Mammary epithelial cell (primary cell): Measurements from ENCODE around the gene ZBP1.

Experiments used
- CTCF ChIP-seq, 2 donors: IDR thresholded peaks in 1 of 2; conservative IDR thresholded peaks in 1 of 2; 2 replicates each; pipeline ENCODE4 v1.5.1; 2011 to 2012; ENCODE audit warnings: inconsistent platforms in 2 of 2, low read length in 2 of 2, mild to moderate bottlenecking in 2 of 2, control low read depth in 1 of 2, low read depth in 1 of 2; ENCODE audit not compliant: insufficient read depth in 1 of 2; ENCODE audit errors: extremely low read depth in 1 of 2
- EZH2 ChIP-seq: IDR thresholded peaks from 2 replicates; pipeline ENCODE4 v1.6.1; 2012; ENCODE audit warnings: low read length, inconsistent platforms, borderline replicate concordance

- TF ChIP-seq CTCF (conservative IDR thresholded peaks at IDR 0.05 in 1 of 2, IDR thresholded peaks at IDR 0.05 in 1 of 2; ENCODE audit: extremely low read depth in 1 of 2, insufficient read depth in 1 of 2, low read depth in 1 of 2, low read length in 2 of 2) (no peak), EZH2 (no peak)
These were observed 31.6 kb downstream of the ZBP1 start for GRCh38 chr20:57588596-57588995.
